ENCODE data around the gene GPHN.
"Not testable (repeated sequence)": the region's sequence is repeated elsewhere in the genome, so short reads cannot be mapped to it uniquely, and the experiment has no call there.

Gene GPHN

GRCh38 chr14:67056684-67057083 lies 548.7 kb downstream of the GPHN start:
- no peaks in the 10 kb centered on the region for H3K4me1 ChIP-seq
- H3K36me3 ChIP-seq, result peaks cover 9 to 18% (median 14%) of the 10 kb centered on the region in 3 donors
- no peaks in the 10 kb centered on the region for H3K27me3 ChIP-seq
- H3K27ac ChIP-seq, result no peak overlapping the region
- no peak for TF ChIP-seq CTCF (IDR thresholded peaks at IDR 0.05)
- intact Hi-C loops (cut with DNase I; ENCODE audit: low total_unique reads), result no loop called here
- H3K9me3 ChIP-seq, result peaks cover 0 to 16% (median 0%) of the 10 kb centered on the region in 3 donors
- DNase-seq, result no peak
- H3K4me3 ChIP-seq, result no peak overlapping the region

GRCh38 chr14:67059596-67059995 lies 551.6 kb downstream of the GPHN start:
- no peak overlapping the region for H3K27ac ChIP-seq
- H3K36me3 ChIP-seq, result peaks cover 14 to 26% (median 17%) of the 10 kb centered on the region in 3 donors
- no peak for DNase-seq
- no peak overlapping the region for H3K4me3 ChIP-seq
- intact Hi-C loops (cut with DNase I; ENCODE audit: low total_unique reads), result no loop called here
- TF ChIP-seq CTCF (IDR thresholded peaks at IDR 0.05), result no peak
- H3K27me3 ChIP-seq, result no peaks in the 10 kb centered on the region
- peaks cover 0 to 9% (median 0%) of the 10 kb centered on the region in 3 donors for H3K9me3 ChIP-seq
- no peaks in the 10 kb centered on the region for H3K4me1 ChIP-seq

GRCh38 chr14:67060546-67060945 lies 552.6 kb downstream of the GPHN start:
- intact Hi-C loops (cut with DNase I; ENCODE audit: low total_unique reads), result no loop called here
- Histone ChIP-seq H3K27ac (no peak overlapping the region), H3K27me3 (no peaks in the 10 kb centered on the region), H3K4me1 (no peaks in the 10 kb centered on the region), H3K36me3 (peaks cover 14 to 26% (median 17%) of the 10 kb centered on the region in 3 donors), H3K9me3 (peaks cover 0 to 9% (median 0%) of the 10 kb centered on the region in 3 donors), H3K4me3 (no peak overlapping the region)
- no peak for DNase-seq
- TF ChIP-seq CTCF (IDR thresholded peaks at IDR 0.05), result no peak

- DNase-seq; H3K4me1 ChIP-seq; H3K9me3 ChIP-seq; H3K27ac ChIP-seq; intact Hi-C loops (cut with DNase I; ENCODE audit: low total_unique reads); H3K27me3 ChIP-seq; H3K4me3 ChIP-seq: not testable (repeated sequence)
- peaks cover 2 to 10% (median 6%) of the 10 kb centered on the region in 3 donors for H3K36me3 ChIP-seq
Measured at GRCh38 chr14:67067070-67067814, 559.3 kb downstream of the GPHN start.

- H3K27ac ChIP-seq, result no peak overlapping the region
- H3K4me1 ChIP-seq, result peaks cover 0 to 8% (median 0%) of the 10 kb centered on the region in 4 donors
- H3K4me3 ChIP-seq, result no peak overlapping the region
- no peak for TF ChIP-seq CTCF (IDR thresholded peaks at IDR 0.05)
- H3K27me3 ChIP-seq, result no peaks in the 10 kb centered on the region
- intact Hi-C loops (cut with DNase I; ENCODE audit: low total_unique reads), result no loop called here
- no peak for DNase-seq
- peaks cover 0 to 10% (median 0%) of the 10 kb centered on the region in 3 donors for H3K36me3 ChIP-seq
- peaks cover 0 to 5% (median 0%) of the 10 kb centered on the region in 3 donors for H3K9me3 ChIP-seq
Measured at GRCh38 chr14:67068251-67068650, 560.3 kb downstream of the GPHN start.

- peaks cover 0 to 8% (median 0%) of the 10 kb centered on the region in 4 donors for H3K4me1 ChIP-seq
- no peak for TF ChIP-seq CTCF (IDR thresholded peaks at IDR 0.05)
- H3K36me3 ChIP-seq, result peaks cover 0 to 10% (median 0%) of the 10 kb centered on the region in 3 donors
- H3K4me3 ChIP-seq, result no peak overlapping the region
- no peaks in the 10 kb centered on the region for H3K9me3 ChIP-seq
- no peak for DNase-seq
- H3K27ac ChIP-seq, result no peak overlapping the region
- intact Hi-C loops (cut with DNase I; ENCODE audit: low total_unique reads), result no loop called here
- H3K27me3 ChIP-seq, result no peaks in the 10 kb centered on the region
Measured at GRCh38 chr14:67071506-67071905, 563.6 kb downstream of the GPHN start.
